Colonic mucosa (tissue), 4 donors: ENCODE measurements around the gene ADGRL3. TPM values are rescaled to one million over a fixed set of nuclear protein-coding genes. Genes with fewer than 3 reads are reported as not detected.
"Not testable (repeated sequence)": the region's sequence is repeated elsewhere in the genome, so short reads cannot be mapped to it uniquely, and the experiment has no call there.

Experiments
- DNase-seq: peaks from one replicate; pipeline ENCODE4 v3.0.0-alpha.2; 2020
- H3K27ac ChIP-seq: fragments of 200-600 bp; one replicate; pipeline ENCODE4 v1.8.0; 2021
- H3K27me3 ChIP-seq: fragments of 200-600 bp; one replicate; pipeline ENCODE4 v1.8.0; 2021
- H3K36me3 ChIP-seq: fragments of 200-600 bp; one replicate; pipeline ENCODE4 v1.8.0; 2021
- H3K4me1 ChIP-seq: fragments of 200-600 bp; one replicate; pipeline ENCODE4 v1.8.0; 2021; ENCODE audit warnings: mild to moderate bottlenecking
- H3K4me3 ChIP-seq: fragments of 200-600 bp; one replicate; pipeline ENCODE4 v1.8.0; 2021
- H3K9ac ChIP-seq, 2 donors: one replicate each; pipeline ENCODE4 v1.7.0; 2013; ENCODE audit warnings: control low read depth in 2 of 2, low read depth in 2 of 2, low read length in 2 of 2
- H3K9me3 ChIP-seq: fragments of 200-600 bp; one replicate; pipeline ENCODE4 v1.8.0; 2021
- intact Hi-C: fragments of 100-400 bp; cut with DNase I; formaldehyde crosslinking; loops from one replicate; pipeline ENCODE4 v1.14.1; 2022
- total RNA-seq, 2 donors: library from RNA; stranded (reverse); fragmentation: NEBNext Ultra II Directional in 1 of 2; extraction: Animal tissue kit (Norgen Biotek cat#: 25700) in 1 of 2; gene quantifications; one replicate each; pipeline ENCODE4 v1.2.1, GENCODE V29; 2021
- TF ChIP-seq, protein P1 (sequence below): fragments of 200-600 bp; IDR thresholded peaks from one replicate; pipeline ENCODE4 v1.8.0; 2022; ENCODE audit warnings: antibody characterized with exemption, mild to moderate bottlenecking
- donor health status: healthy.
- donor health status: DM: no; HTN: no; CAD: no.
- donor health status: DM: no; HTN: no; CAD: no.

The ADGRL3 gene
- total RNA-seq, 2 donors from 2014 or later: 4.1 to 4.4 TPM

- intact Hi-C loops: no loop called here
- no peaks in the 10 kb centered on the region for H3K4me1 ChIP-seq
- H3K4me3 ChIP-seq: no peak overlapping the region
- H3K27me3 ChIP-seq: no peaks in the 10 kb centered on the region
- H3K9me3 ChIP-seq: no peaks in the 10 kb centered on the region
- DNase-seq: no peak
- no peak overlapping the region for H3K27ac ChIP-seq
- no peak overlapping the region for H3K9ac ChIP-seq
- TF ChIP-seq, protein P1, sequence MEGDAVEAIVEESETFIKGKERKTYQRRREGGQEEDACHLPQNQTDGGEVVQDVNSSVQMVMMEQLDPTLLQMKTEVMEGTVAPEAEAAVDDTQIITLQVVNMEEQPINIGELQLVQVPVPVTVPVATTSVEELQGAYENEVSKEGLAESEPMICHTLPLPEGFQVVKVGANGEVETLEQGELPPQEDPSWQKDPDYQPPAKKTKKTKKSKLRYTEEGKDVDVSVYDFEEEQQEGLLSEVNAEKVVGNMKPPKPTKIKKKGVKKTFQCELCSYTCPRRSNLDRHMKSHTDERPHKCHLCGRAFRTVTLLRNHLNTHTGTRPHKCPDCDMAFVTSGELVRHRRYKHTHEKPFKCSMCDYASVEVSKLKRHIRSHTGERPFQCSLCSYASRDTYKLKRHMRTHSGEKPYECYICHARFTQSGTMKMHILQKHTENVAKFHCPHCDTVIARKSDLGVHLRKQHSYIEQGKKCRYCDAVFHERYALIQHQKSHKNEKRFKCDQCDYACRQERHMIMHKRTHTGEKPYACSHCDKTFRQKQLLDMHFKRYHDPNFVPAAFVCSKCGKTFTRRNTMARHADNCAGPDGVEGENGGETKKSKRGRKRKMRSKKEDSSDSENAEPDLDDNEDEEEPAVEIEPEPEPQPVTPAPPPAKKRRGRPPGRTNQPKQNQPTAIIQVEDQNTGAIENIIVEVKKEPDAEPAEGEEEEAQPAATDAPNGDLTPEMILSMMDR: no peak
- no peaks in the 10 kb centered on the region for H3K36me3 ChIP-seq
These were observed 785.3 kb downstream of the ADGRL3 start for GRCh38 chr4:61985426-61985825.

DNA sequence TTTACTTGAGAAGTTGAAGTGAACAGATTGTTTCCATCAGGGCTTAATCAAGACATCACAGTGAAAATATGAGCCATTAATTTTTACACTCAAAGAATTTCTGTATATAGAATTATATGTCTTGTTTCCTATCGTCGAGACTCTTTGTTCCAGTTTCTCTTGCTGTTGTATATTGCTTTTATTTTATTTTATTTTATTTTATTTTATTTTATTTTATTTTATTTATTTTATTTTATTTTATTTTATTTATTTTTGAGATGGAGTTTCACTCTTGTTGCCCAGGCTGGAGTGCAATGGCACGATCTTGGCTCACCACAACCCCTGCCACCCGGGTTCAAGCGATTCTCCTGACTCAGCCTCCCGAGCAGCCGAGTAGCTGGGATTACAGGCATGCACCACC is 786.8 kb downstream of the ADGRL3 start:
- H3K4me3 ChIP-seq, H3K27me3 ChIP-seq: not testable (repeated sequence)

GRCh38 chr4:61992351-61992750 is 792.2 kb downstream of the ADGRL3 start:
- no peaks in the 10 kb centered on the region for H3K36me3 ChIP-seq
- TF ChIP-seq, protein P1: no peak
- DNase-seq: no peak
- no peak overlapping the region for H3K9ac ChIP-seq
- intact Hi-C loops: no loop called here
- no peaks in the 10 kb centered on the region for H3K27me3 ChIP-seq
- no peaks in the 10 kb centered on the region for H3K9me3 ChIP-seq
- no peak overlapping the region for H3K4me3 ChIP-seq
- H3K27ac ChIP-seq: no peak overlapping the region
- H3K4me1 ChIP-seq: no peaks in the 10 kb centered on the region

More for the DNA sequence above, 786.8 kb downstream of the ADGRL3 start:
- H3K4me1 ChIP-seq, H3K36me3 ChIP-seq, H3K9ac ChIP-seq, H3K9me3 ChIP-seq, DNase-seq, intact Hi-C loops, H3K27ac ChIP-seq: not testable (repeated sequence)

DNA sequence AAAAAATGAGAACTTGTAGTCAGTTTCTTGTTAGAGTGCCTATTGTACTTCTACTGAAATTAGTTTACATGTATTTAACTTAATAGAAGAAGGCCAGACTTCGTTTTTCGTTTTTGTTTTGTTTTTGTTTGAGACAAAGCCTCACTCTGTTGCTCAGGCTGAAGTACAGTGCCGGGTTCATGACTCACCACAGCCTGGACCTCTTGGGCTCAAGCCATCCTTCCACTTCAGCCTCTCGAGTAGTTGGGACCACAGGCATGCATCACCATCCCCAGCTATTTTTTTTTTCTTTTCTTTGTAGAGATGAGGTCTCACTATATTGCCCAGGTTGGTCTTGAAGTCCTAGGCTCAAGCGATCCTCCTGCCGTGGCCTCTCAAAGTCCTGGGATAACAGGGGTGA is 793.9 kb downstream of the ADGRL3 start:
- no peak overlapping the region for H3K27ac ChIP-seq
- TF ChIP-seq, protein P1: no peak
- no peak overlapping the region for H3K9ac ChIP-seq
- DNase-seq: no peak
- H3K36me3 ChIP-seq: no peaks in the 10 kb centered on the region
- H3K27me3 ChIP-seq: no peaks in the 10 kb centered on the region
- no peak overlapping the region for H3K4me3 ChIP-seq
- no peaks in the 10 kb centered on the region for H3K9me3 ChIP-seq
- intact Hi-C loops: no loop called here
- H3K4me1 ChIP-seq: no peaks in the 10 kb centered on the region

DNA sequence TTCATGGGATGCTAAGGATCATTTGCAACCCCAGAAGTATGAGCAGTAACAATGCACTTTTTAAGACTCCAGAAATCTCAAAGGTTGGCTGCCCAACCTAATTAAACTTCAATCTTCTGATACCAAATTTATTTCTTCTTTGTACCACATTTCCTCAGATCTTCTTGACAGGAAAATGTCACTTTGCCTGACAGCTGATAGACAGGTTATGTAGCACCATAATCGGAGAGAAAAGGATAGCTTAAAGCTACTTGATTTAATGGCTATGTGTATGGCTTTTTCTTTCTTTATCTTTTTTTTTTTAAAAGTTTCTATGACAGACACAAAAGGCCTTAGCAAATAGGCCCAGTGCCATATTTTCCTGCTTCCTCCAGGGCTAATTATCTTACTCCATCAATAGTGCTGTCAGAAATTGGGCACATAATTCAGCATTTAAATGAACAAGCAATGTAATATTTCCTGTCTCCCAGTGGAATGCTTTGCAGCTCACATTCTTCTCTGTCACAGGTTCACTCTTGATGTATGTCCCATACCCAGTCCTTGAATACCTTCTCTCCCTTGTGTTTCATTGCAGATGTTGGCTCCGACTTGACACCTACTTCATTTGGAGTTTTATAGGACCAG is 795.7 kb downstream of the ADGRL3 start:
- H3K9me3 ChIP-seq: no peaks in the 10 kb centered on the region

GRCh38 chr4:61996943-61997342 is 796.8 kb downstream of the ADGRL3 start:
- Histone ChIP-seq H3K9ac (no peak overlapping the region), H3K27me3 (no peaks in the 10 kb centered on the region), H3K36me3 (no peaks in the 10 kb centered on the region), H3K4me1 (no peaks in the 10 kb centered on the region), H3K9me3 (no peaks in the 10 kb centered on the region), H3K27ac (no peak overlapping the region), H3K4me3 (no peak overlapping the region)
- TF ChIP-seq, protein P1: no peak
- DNase-seq: no peak
- intact Hi-C loops: no loop called here

More for the DNA sequence above, 795.7 kb downstream of the ADGRL3 start:
- Histone ChIP-seq H3K36me3 (no peaks in the 10 kb centered on the region), H3K27me3 (no peaks in the 10 kb centered on the region), H3K27ac (no peak overlapping the region), H3K4me3 (no peak overlapping the region), H3K4me1 (no peaks in the 10 kb centered on the region), H3K9ac (no peak overlapping the region)
- intact Hi-C loops: no loop called here
- TF ChIP-seq, protein P1: no peak
- DNase-seq: no peak
